ENCODE data around the gene TP73. TPM values are rescaled to one million over a fixed set of nuclear protein-coding genes. Genes with fewer than 3 reads are reported as not detected.

The TP73 gene
- total RNA-seq, 1 donor from 2014 or later: 0.05 TPM

GRCh38 chr1:3678361-3679097 lies 26.2 kb downstream of the TP73 start:
- no peak for DNase-seq
- intact Hi-C loops (cut with micrococcal nuclease): no loop called here
- H3K27me3 ChIP-seq (ENCODE audit: low read depth): peaks cover 38% of the 10 kb centered on the region
- H3K27ac ChIP-seq (replicated peaks): no peak overlapping the region
- H3K4me1 ChIP-seq: peaks cover 9% of the 10 kb centered on the region
- no peaks in the 10 kb centered on the region for H3K9me3 ChIP-seq (replicated peaks)
- H3K4me3 ChIP-seq: no peak overlapping the region
- H3K36me3 ChIP-seq: no peaks in the 10 kb centered on the region
- no peak for TF ChIP-seq CTCF (IDR thresholded peaks at IDR 0.05; ENCODE audit: borderline replicate concordance)

- Histone ChIP-seq H3K4me1 (peaks cover 9% of the 10 kb centered on the region), H3K27ac (replicated peaks) (no peak overlapping the region), H3K9me3 (replicated peaks) (no peaks in the 10 kb centered on the region), H3K27me3 (ENCODE audit: low read depth) (peaks cover 38% of the 10 kb centered on the region), H3K4me3 (no peak overlapping the region), H3K36me3 (no peaks in the 10 kb centered on the region)
- no peak for TF ChIP-seq CTCF (IDR thresholded peaks at IDR 0.05; ENCODE audit: borderline replicate concordance)
- no peak for DNase-seq
- intact Hi-C loops (cut with micrococcal nuclease): no loop called here
Observed at GRCh38 chr1:3679098-3679555, 26.8 kb downstream of the TP73 start.

- no peak overlapping the region for H3K27ac ChIP-seq (replicated peaks)
- H3K27me3 ChIP-seq (ENCODE audit: low read depth): peaks cover 40% of the 10 kb centered on the region
- no peak overlapping the region for H3K4me3 ChIP-seq
- no peaks in the 10 kb centered on the region for H3K36me3 ChIP-seq
- intact Hi-C loops (cut with micrococcal nuclease): no loop called here
- H3K9me3 ChIP-seq (replicated peaks): no peaks in the 10 kb centered on the region
- DNase-seq: no peak
- peaks cover 9% of the 10 kb centered on the region for H3K4me1 ChIP-seq
- TF ChIP-seq CTCF (IDR thresholded peaks at IDR 0.05; ENCODE audit: borderline replicate concordance): no peak
Observed at GRCh38 chr1:3679799-3680453, 27.6 kb downstream of the TP73 start.

- no peak overlapping the region for H3K27ac ChIP-seq (replicated peaks)
- DNase-seq: no peak
- H3K9me3 ChIP-seq (replicated peaks): no peaks in the 10 kb centered on the region
- H3K4me1 ChIP-seq: peaks cover 9% of the 10 kb centered on the region
- H3K4me3 ChIP-seq: no peak overlapping the region
- intact Hi-C loops (cut with micrococcal nuclease): no loop called here
- H3K27me3 ChIP-seq (ENCODE audit: low read depth): peaks cover 47% of the 10 kb centered on the region
- no peaks in the 10 kb centered on the region for H3K36me3 ChIP-seq
- no peak for TF ChIP-seq CTCF (IDR thresholded peaks at IDR 0.05; ENCODE audit: borderline replicate concordance)
Observed at GRCh38 chr1:3680488-3681230, 28.3 kb downstream of the TP73 start.

- Histone ChIP-seq H3K9me3 (replicated peaks) (no peaks in the 10 kb centered on the region), H3K36me3 (no peaks in the 10 kb centered on the region), H3K27me3 (ENCODE audit: low read depth) (peaks cover 53% of the 10 kb centered on the region), H3K4me1 (peaks cover 9% of the 10 kb centered on the region), H3K4me3 (no peak overlapping the region), H3K27ac (replicated peaks) (no peak overlapping the region)
- DNase-seq: no peak
- intact Hi-C loops (cut with micrococcal nuclease): no loop called here
- no peak for TF ChIP-seq CTCF (IDR thresholded peaks at IDR 0.05; ENCODE audit: borderline replicate concordance)
Observed at GRCh38 chr1:3681231-3681897, 29.0 kb downstream of the TP73 start.

Data from left ventricle myocardium inferior (tissue), 1 donor.